ENCODE data around the gene MICAL3.

Gene MICAL3

DNA sequence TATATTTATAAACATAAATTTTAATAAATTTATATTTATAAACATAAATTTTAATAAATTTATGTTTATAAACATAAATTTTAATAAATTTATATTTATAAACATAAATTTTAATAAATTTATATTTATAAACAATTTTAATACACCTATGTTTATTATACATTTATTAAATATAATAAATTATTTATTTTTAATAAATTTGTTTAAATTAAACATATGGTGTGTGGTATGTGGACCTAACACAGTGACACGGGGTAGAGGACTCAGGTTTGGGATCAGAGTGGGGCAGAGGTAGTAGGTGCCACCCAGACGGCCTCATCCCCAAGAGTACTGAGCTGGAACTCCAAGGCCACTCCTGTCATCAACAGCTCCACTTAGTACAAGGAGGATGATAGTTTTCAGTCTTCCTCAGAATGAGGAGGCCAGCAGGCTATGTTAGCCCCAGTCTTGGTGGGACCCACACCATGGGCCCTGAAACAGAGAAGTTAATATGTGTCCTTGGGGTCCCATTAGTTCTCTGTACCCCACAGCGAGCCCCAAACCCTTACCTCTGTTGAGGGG lies 203.4 kb downstream of the MICAL3 start:
- Histone ChIP-seq H3K4me3 (ENCODE audit: low read depth, low read length) (no peak overlapping the region), H3K4me1 (no peaks in the 10 kb centered on the region), H3K27me3 (no peaks in the 10 kb centered on the region), H3K36me3 (no peaks in the 10 kb centered on the region; the same call in none of the 2 replicates), H3K9me3 (no peaks in the 10 kb centered on the region)
- no peak for TF ChIP-seq CTCF (IDR thresholded peaks at IDR 0.05; ENCODE audit: low read depth, low read length)
- no peak for DNase-seq

- H3K4me3 ChIP-seq (ENCODE audit: low read depth, low read length): no peak overlapping the region
- peaks cover 3% of the 10 kb centered on the region for H3K36me3 ChIP-seq
- no peak for DNase-seq
- H3K9me3 ChIP-seq: no peaks in the 10 kb centered on the region
- TF ChIP-seq CTCF (IDR thresholded peaks at IDR 0.05; ENCODE audit: low read depth, low read length): no peak
- H3K4me1 ChIP-seq: no peaks in the 10 kb centered on the region
- H3K27me3 ChIP-seq: no peaks in the 10 kb centered on the region
Observed at GRCh38 chr22:17818649-17819048, 205.7 kb downstream of the MICAL3 start.

DNA sequence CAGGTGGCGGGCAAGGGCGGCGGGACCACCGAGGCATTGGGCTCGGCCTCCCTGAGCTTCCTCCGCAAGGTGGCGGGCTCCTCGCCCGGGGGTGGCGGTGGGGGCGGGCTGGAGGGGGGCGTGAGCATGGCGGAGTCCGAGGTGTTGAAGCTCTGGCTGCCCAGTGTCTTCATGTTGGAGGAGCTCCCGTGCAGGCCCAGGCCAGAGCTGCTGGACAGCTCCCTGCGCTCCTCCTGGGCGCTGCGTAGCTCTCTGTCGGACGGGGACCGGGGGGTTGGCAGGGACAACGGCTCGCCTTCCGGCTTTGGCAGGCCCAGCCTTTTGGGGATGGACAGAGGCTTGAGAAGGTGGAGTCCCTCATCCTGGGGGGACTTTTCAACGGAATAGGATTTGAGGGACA lies 206.2 kb downstream of the MICAL3 start:
- H3K27me3 ChIP-seq: no peaks in the 10 kb centered on the region
- DNase-seq: no peak
- H3K36me3 ChIP-seq: peaks cover 3% of the 10 kb centered on the region
- TF ChIP-seq CTCF (IDR thresholded peaks at IDR 0.05; ENCODE audit: low read depth, low read length): no peak
- H3K4me3 ChIP-seq (ENCODE audit: low read depth, low read length): no peak overlapping the region
- H3K9me3 ChIP-seq: no peaks in the 10 kb centered on the region
- no peaks in the 10 kb centered on the region for H3K4me1 ChIP-seq

- no peaks in the 10 kb centered on the region for H3K27me3 ChIP-seq
- TF ChIP-seq CTCF (IDR thresholded peaks at IDR 0.05; ENCODE audit: low read depth, low read length): no peak
Observed at GRCh38 chr22:17817511-17818065, 206.8 kb downstream of the MICAL3 start.

GRCh38 chr22:17817079-17817478 lies 207.3 kb downstream of the MICAL3 start:
- Histone ChIP-seq H3K4me3 (ENCODE audit: low read depth, low read length) (no peak overlapping the region), H3K9me3 (no peaks in the 10 kb centered on the region), H3K4me1 (no peaks in the 10 kb centered on the region), H3K36me3 (peaks cover 3% of the 10 kb centered on the region), H3K27me3 (no peaks in the 10 kb centered on the region)
- no peak for DNase-seq
- no peak for TF ChIP-seq CTCF (IDR thresholded peaks at IDR 0.05; ENCODE audit: low read depth, low read length)

More at GRCh38 chr22:17817511-17818065, 206.8 kb downstream of the MICAL3 start:
- H3K4me3 ChIP-seq (ENCODE audit: low read depth, low read length): no peak overlapping the region
- no peak for DNase-seq
- no peaks in the 10 kb centered on the region for H3K9me3 ChIP-seq
- peaks cover 3% of the 10 kb centered on the region for H3K36me3 ChIP-seq
- H3K4me1 ChIP-seq: no peaks in the 10 kb centered on the region

DNA sequence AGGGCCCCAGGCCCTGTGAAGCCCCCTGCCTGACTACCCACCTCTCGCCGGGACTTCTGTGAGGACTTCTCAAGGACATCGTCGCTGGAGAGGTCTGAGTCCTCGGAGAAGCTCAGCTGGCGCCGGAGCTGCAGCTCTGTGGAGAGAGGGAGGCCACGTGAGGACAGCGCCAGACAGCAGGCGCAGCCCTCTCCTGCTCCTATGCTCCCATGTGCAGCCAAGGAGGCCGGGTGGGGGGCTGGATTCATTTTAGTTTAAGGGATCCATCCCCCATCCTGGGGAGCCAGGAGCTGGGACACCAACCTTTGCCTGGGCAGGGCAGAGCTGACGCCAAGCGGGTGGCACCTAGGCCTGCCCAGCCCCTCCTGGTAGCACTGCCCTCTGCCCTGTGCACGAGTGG lies 207.7 kb downstream of the MICAL3 start:
- no peak for TF ChIP-seq CTCF (IDR thresholded peaks at IDR 0.05; ENCODE audit: low read depth, low read length)
- no peak for DNase-seq
- Histone ChIP-seq H3K9me3 (no peaks in the 10 kb centered on the region), H3K4me3 (ENCODE audit: low read depth, low read length) (no peak overlapping the region), H3K27me3 (no peaks in the 10 kb centered on the region), H3K36me3 (peaks cover 3% of the 10 kb centered on the region), H3K4me1 (no peaks in the 10 kb centered on the region)

All from BE2C (cell line).